Uterus (tissue), 4 donors: ENCODE data around the gene NEURL1B. TPM values are rescaled to one million over a fixed set of nuclear protein-coding genes. Genes with fewer than 3 reads are reported as not detected.
"Not testable (repeated sequence)": the region's sequence is repeated elsewhere in the genome, so short reads cannot be mapped to it uniquely, and the experiment has no call there.

Experiments
- DNase-seq, 2 donors: peaks; one replicate each; pipeline ENCODE4 v3.0.0-alpha.2; 2019 to 2020
- H3K27ac ChIP-seq, 2 donors: fragments of 200-600 bp; sonication (generic); 1 replicate in 1 of 2; 2 replicates in 1 of 2; pipeline ENCODE4 v1.5.1; 2016 to 2018
- H3K27me3 ChIP-seq, 2 donors: fragments of 200-600 bp; sonication (generic); one replicate each; pipeline ENCODE4 v1.5.1; 2018 to 2019; ENCODE audit warnings: control low read depth in 1 of 2
- H3K36me3 ChIP-seq, 2 donors: fragments of 200-600 bp; sonication (generic); one replicate each; pipeline ENCODE4 v1.5.1; 2019; ENCODE audit warnings: control low read depth in 1 of 2
- H3K4me1 ChIP-seq, 2 donors: fragments of 200-600 bp; sonication (generic); one replicate each; pipeline ENCODE4 v1.5.1; 2018 to 2019; ENCODE audit warnings: control low read depth in 1 of 2
- H3K4me3 ChIP-seq, 2 donors: fragments of 200-600 bp; sonication (generic); 1 replicate in 1 of 2; 2 replicates in 1 of 2; pipeline ENCODE4 v1.5.1; 2018 to 2019; ENCODE audit warnings: mild to moderate bottlenecking in 1 of 2
- H3K9me3 ChIP-seq, 2 donors: fragments of 200-600 bp; sonication (generic); one replicate each; pipeline ENCODE4 v1.5.1; 2019; ENCODE audit warnings: control low read depth in 1 of 2
- POLR2A ChIP-seq, 2 donors: fragments of 450-650 bp; IDR thresholded peaks; one replicate each; pipeline ENCODE4 v1.6.1; 2016; ENCODE audit warnings: antibody characterized with exemption in 2 of 2, mild to moderate bottlenecking in 1 of 2, moderate library complexity in 1 of 2
- intact Hi-C: fragments of 100-400 bp; cut with DNase I; formaldehyde crosslinking; loops from one replicate; pipeline ENCODE4 v1.15.1; 2023; ENCODE audit warnings: low total_unique reads
- total RNA-seq, 4 donors: library from RNA; depleted of rRNA in 3 of 4; stranded (reverse); fragments of >200 nt in 3 of 4; gene quantifications; one replicate each; pipeline versions ENCODE4 v1.1.0 to v1.2.4, GENCODE V29; 2014 to 2023
- TF ChIP-seq, protein P1 (sequence below), 4 experiments: fragments of 200-600 bp in 2 of 4; fragments of 450-650 bp in 2 of 4; sonication (generic) in 2 of 4; IDR thresholded peaks; one replicate each; pipeline ENCODE4 v1.5.1; 2016 to 2019; ENCODE audit warnings: antibody characterized with exemption in 4 of 4, mild to moderate bottlenecking in 2 of 4, moderate library complexity in 1 of 4
- donor health status: DM: yes; HTN: yes; CAD: no.

NEURL1B gene
- total RNA-seq, 4 donors from 2014 or later = 51.1 to 136 (median 74.1) TPM

DNA sequence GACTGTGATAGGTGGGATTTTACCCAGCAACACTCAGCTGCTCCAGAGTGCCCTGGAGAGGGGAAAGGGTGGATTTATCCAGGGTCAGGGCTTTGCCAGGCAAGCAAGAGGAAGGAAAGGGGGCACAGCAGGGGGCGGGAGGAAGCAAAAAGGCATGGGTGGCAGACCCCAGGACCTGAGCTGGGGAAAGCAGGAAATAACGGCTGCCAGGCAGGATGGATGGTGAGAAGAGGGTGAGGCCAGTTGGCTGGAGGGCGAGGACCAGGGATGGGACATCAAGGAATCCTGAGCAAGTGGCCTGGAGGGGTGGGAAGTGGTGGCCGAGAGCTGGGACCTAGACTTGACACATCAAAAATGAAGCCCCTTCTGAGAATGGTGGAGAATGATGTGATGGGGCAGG, 65.7 kb downstream of the NEURL1B start:
- intact Hi-C loops = no loop called here
- H3K9me3 ChIP-seq = no peaks in the 10 kb centered on the region

DNA sequence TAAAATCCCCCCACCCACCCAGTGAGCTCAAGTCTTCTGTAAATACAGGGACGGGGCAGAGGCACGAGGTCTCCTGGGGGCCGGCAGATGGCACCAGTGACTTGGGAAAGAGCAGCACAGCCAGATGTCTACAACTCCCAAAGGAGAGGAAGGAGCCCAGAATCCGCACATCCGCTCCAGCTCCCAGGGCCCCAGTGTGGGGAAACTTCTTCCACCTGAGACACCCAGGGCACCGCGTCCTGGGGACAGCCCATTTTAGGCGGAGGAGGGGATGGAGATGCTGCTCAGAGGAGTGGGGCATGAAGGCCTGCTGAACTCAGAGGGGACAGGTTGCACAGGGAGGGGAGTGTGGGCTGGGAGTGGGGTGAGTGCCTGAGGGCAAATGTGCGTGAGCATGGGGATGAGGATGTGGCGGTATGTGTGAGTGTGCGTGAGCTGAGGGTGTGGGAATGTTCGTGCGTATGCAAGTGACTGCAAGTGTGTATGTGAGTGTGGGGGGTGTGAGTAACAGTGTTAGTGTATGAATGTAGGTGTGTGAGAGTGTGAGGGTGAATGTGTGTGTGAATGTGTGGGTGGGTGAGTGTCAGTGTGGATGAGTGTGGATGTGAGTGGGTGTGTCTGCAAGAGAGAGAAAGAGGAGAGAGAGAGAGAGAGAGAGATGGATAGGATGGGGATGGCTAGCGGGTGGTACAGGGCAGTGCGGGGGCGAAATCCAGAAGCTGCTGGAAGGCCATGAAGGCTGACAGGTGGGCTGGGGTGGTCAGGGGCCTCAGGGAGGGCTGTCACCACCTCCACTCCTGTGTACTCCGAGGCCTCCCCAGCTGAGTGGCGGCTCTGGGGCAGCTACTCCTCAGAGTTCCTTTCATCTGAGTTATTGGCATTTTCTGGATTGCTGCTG, 66.5 kb downstream of the NEURL1B start:
- Histone ChIP-seq H3K4me1 (no peaks in the 10 kb centered on the region), H3K27me3 (no peaks in the 10 kb centered on the region), H3K27ac (no peak overlapping the region), H3K36me3 (no peaks in the 10 kb centered on the region), H3K9me3 (no peaks in the 10 kb centered on the region), H3K4me3 (no peak overlapping the region)
- TF ChIP-seq, protein P1, sequence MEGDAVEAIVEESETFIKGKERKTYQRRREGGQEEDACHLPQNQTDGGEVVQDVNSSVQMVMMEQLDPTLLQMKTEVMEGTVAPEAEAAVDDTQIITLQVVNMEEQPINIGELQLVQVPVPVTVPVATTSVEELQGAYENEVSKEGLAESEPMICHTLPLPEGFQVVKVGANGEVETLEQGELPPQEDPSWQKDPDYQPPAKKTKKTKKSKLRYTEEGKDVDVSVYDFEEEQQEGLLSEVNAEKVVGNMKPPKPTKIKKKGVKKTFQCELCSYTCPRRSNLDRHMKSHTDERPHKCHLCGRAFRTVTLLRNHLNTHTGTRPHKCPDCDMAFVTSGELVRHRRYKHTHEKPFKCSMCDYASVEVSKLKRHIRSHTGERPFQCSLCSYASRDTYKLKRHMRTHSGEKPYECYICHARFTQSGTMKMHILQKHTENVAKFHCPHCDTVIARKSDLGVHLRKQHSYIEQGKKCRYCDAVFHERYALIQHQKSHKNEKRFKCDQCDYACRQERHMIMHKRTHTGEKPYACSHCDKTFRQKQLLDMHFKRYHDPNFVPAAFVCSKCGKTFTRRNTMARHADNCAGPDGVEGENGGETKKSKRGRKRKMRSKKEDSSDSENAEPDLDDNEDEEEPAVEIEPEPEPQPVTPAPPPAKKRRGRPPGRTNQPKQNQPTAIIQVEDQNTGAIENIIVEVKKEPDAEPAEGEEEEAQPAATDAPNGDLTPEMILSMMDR (IDR thresholded peaks at IDR 0.05) = peak; percentile 11 to 26 (median 18)
- no peak for TF ChIP-seq POLR2A (IDR thresholded peaks at IDR 0.05)
- intact Hi-C loops = no loop called here
- peak in 1 of 2 donors; percentile 22 for DNase-seq

More for the DNA sequence above, 65.7 kb downstream of the NEURL1B start:
- H3K4me1 ChIP-seq = no peaks in the 10 kb centered on the region
- TF ChIP-seq, protein P1 (IDR thresholded peaks at IDR 0.05) = no peak
- TF ChIP-seq POLR2A (IDR thresholded peaks at IDR 0.05) = no peak
- H3K36me3 ChIP-seq = no peaks in the 10 kb centered on the region
- DNase-seq = no peak
- no peaks in the 10 kb centered on the region for H3K27me3 ChIP-seq
- no peak overlapping the region for H3K4me3 ChIP-seq
- H3K27ac ChIP-seq = no peak overlapping the region

DNA sequence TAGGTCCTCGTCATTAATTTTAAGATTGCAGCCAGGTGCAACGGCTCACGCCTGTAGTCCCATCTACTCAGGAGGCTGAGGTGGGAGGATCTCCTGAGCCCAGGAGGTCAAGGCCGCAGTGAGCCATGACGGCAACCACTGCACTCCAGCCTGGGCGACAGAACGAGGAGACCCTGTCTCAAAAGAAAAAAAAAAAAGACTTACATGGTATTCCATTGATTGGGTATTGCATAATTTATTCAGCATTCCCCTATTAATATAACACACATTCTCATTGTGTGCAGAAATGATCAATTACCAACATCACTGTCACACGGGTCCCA, 67.1 kb downstream of the NEURL1B start:
- Histone ChIP-seq H3K9me3 (no peaks in the 10 kb centered on the region), H3K27ac (no peak overlapping the region), H3K27me3 (no peaks in the 10 kb centered on the region), H3K4me1 (no peaks in the 10 kb centered on the region), H3K4me3 (no peak overlapping the region), H3K36me3 (no peaks in the 10 kb centered on the region)
- intact Hi-C loops = no loop called here
- DNase-seq = no peak
- no peak for TF ChIP-seq POLR2A (IDR thresholded peaks at IDR 0.05)
- TF ChIP-seq, protein P1 (IDR thresholded peaks at IDR 0.05) = no peak

DNA sequence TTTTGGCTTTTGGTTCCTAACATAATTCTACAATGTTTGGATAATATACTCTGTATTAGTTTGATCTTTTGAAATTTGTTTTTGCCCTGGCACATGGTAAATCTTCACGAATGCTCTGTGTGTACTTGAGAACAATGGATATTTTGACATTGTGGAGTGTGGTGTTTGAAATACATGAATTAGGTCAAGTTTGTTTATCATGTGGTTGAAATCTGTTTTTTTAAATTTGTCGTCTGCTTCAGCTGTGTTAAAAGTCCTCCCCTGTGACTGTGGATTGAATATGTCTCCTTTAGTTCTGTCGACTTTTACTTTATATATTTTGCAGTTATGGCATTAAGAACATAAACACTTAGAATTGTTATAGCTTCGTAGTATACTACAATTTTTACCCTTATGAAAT, 69.6 kb downstream of the NEURL1B start:
- no peaks in the 10 kb centered on the region for H3K9me3 ChIP-seq
- intact Hi-C loops = loop anchor here (5.0 kb wide), 1 partner anchor 222 kb away; no protein-coding TSS in a partner anchor
- no peaks in the 10 kb centered on the region for H3K36me3 ChIP-seq
- no peak for TF ChIP-seq POLR2A (IDR thresholded peaks at IDR 0.05)
- TF ChIP-seq, protein P1 (IDR thresholded peaks at IDR 0.05) = no peak
- DNase-seq = no peak
- H3K4me1 ChIP-seq = no peaks in the 10 kb centered on the region
- H3K4me3 ChIP-seq = no peak overlapping the region
- no peaks in the 10 kb centered on the region for H3K27me3 ChIP-seq
- no peak overlapping the region for H3K27ac ChIP-seq

DNA sequence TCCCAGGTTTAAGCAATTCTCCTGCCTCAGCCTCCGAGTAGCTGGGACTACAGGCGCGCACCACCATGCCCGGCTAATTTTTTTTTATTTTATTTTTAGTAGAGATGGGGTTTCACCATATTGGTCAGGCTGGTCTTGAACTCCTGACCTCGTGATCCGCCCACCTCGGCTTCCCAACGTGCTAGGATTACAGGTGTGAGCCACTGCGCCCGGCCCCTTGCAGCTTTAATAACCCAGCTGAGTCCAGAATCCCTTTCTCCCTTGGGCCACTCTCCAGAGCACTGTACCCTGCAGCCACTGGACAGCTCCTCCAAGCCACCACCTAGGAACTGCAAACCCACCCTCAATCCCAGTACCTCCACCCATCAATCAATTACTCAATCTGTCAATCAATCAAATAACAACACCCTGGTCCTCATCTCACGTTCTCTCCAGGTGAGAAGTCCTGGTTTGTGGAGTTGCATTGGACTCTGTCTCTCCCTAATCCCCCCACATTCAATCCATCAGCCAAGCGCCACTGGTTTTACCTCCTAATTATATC, 70.3 kb downstream of the NEURL1B start:
- DNase-seq, H3K36me3 ChIP-seq, H3K27ac ChIP-seq, H3K27me3 ChIP-seq, H3K4me1 ChIP-seq, H3K9me3 ChIP-seq, H3K4me3 ChIP-seq: not testable (repeated sequence)
- intact Hi-C loops = loop anchor here (5.0 kb wide), 1 partner anchor 221 kb away; no protein-coding TSS in a partner anchor
